ENCODE data around the gene MT1HL1. TPM values are rescaled to one million over a fixed set of nuclear protein-coding genes. Genes with fewer than 3 reads are reported as not detected.

Gene MT1HL1
- total RNA-seq, 2 experiments from 2014 or later = not detected

DNA sequence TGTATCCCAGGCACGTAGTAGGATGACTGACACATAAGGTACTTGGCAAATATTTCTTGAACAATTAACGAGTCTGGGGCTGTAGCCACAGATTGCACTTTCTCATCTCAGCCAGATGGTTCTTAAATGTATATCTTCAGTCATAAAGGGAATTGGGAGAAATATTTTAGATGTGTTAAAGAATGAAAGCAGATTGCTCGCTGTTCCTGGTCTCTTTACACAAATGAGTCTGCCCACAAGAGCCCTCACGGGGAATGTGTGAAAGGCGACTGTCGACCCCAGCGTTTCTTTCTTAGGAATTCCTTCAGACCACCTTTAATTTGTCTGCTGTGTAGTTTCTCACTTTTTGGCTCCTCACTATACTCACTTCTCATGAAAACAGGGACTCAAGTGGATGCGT, 725 bp downstream of the MT1HL1 start:
- no peak overlapping the region for H3K4me3 Mint-ChIP-seq
- H3K27me3 Mint-ChIP-seq = peaks cover 4% of the 10 kb centered on the region
- H3K27ac Mint-ChIP-seq = no peak overlapping the region
- intact Hi-C loops (cut with micrococcal nuclease) = no loop called here
- no peak for TF ChIP-seq CTCF (IDR thresholded peaks at IDR 0.05)
- ATAC-seq (no peak), DNase-seq (no peak)
- H3K4me1 Mint-ChIP-seq (ENCODE audit: low read depth) = no peaks in the 10 kb centered on the region
- ChIA-PET CTCF (no interaction called here), POLR2A (no interaction called here)
- H3K9me3 Mint-ChIP-seq = no peaks in the 10 kb centered on the region
- H3K36me3 Mint-ChIP-seq (ENCODE audit: low read depth) = no peaks in the 10 kb centered on the region

GRCh38 chr1:237000191-237000590, 4.0 kb downstream of the MT1HL1 start:
- DNase-seq (no peak), ATAC-seq (no peak)
- ChIA-PET CTCF (no interaction called here), POLR2A (no interaction called here)
- no peaks in the 10 kb centered on the region for H3K4me1 Mint-ChIP-seq (ENCODE audit: low read depth)
- H3K27ac Mint-ChIP-seq = no peak overlapping the region
- TF ChIP-seq CTCF (IDR thresholded peaks at IDR 0.05) = no peak
- no peak overlapping the region for H3K4me3 Mint-ChIP-seq
- H3K27me3 Mint-ChIP-seq = peaks cover 4% of the 10 kb centered on the region
- no peaks in the 10 kb centered on the region for H3K36me3 Mint-ChIP-seq (ENCODE audit: low read depth)
- H3K9me3 Mint-ChIP-seq = no peaks in the 10 kb centered on the region
- intact Hi-C loops (cut with micrococcal nuclease) = no loop called here

- no peak overlapping the region for H3K4me3 Mint-ChIP-seq
- ATAC-seq = no peak
- peaks cover 3% of the 10 kb centered on the region for H3K27me3 Mint-ChIP-seq
Observed at GRCh38 chr1:236998546-236998945, 5.7 kb downstream of the MT1HL1 start.

GRCh38 chr1:236997882-236998281, 6.4 kb downstream of the MT1HL1 start:
- no peak overlapping the region for H3K27ac Mint-ChIP-seq

More at GRCh38 chr1:236998546-236998945, 5.7 kb downstream of the MT1HL1 start:
- POLR2A ChIA-PET = no interaction called here
- Mint-ChIP-seq H3K4me1 (ENCODE audit: low read depth) (no peaks in the 10 kb centered on the region), H3K27ac (no peak overlapping the region), H3K9me3 (no peaks in the 10 kb centered on the region), H3K36me3 (ENCODE audit: low read depth) (no peaks in the 10 kb centered on the region)
- intact Hi-C loops (cut with micrococcal nuclease) = no loop called here
- TF ChIP-seq CTCF (IDR thresholded peaks at IDR 0.05) = no peak
- DNase-seq = no peak
- CTCF ChIA-PET = no interaction called here

GRCh38 chr1:236997361-236997760, 6.9 kb downstream of the MT1HL1 start:
- POLR2A ChIA-PET = no interaction called here
- Mint-ChIP-seq H3K9me3 (no peaks in the 10 kb centered on the region), H3K27me3 (no peaks in the 10 kb centered on the region), H3K4me1 (ENCODE audit: low read depth) (no peaks in the 10 kb centered on the region), H3K4me3 (no peak overlapping the region), H3K27ac (no peak overlapping the region), H3K36me3 (ENCODE audit: low read depth) (no peaks in the 10 kb centered on the region)
- intact Hi-C loops (cut with micrococcal nuclease) = no loop called here
- ATAC-seq (no peak), DNase-seq (no peak)
- CTCF ChIA-PET = no interaction called here
- no peak for TF ChIP-seq CTCF (IDR thresholded peaks at IDR 0.05)

More at GRCh38 chr1:236997882-236998281, 6.4 kb downstream of the MT1HL1 start:
- no peak for TF ChIP-seq CTCF (IDR thresholded peaks at IDR 0.05)
- ChIA-PET CTCF (no interaction called here), POLR2A (no interaction called here)
- intact Hi-C loops (cut with micrococcal nuclease) = no loop called here
- Mint-ChIP-seq H3K4me1 (ENCODE audit: low read depth) (no peaks in the 10 kb centered on the region), H3K4me3 (no peak overlapping the region), H3K36me3 (ENCODE audit: low read depth) (no peaks in the 10 kb centered on the region), H3K27me3 (no peaks in the 10 kb centered on the region), H3K9me3 (no peaks in the 10 kb centered on the region)
- ATAC-seq (no peak), DNase-seq (no peak)

Measured in activated CD8-positive, alpha-beta T cell treated with anti-CD3 and anti-CD28 coated beads for 36 hours (primary cell).